Measurements from ENCODE around the gene LHB. TPM values are rescaled to one million over a fixed set of nuclear protein-coding genes. Genes with fewer than 3 reads are reported as not detected.

Gene LHB
- polyA plus RNA-seq, 4 donors, result 0.31 to 0.35 TPM; not detected in 2

GRCh38 chr19:49014123-49014869 is 2.6 kb downstream of the LHB start:
- DNase-seq (ENCODE audit: low read depth in 4 of 4, low spot score in 2 of 4), result no peak

- no peak for DNase-seq (ENCODE audit: low read depth in 4 of 4, low spot score in 2 of 4)
Measured at GRCh38 chr19:49011194-49011593, 5.7 kb downstream of the LHB start.

- DNase-seq (ENCODE audit: low read depth in 4 of 4, low spot score in 2 of 4), result no peak
Measured at GRCh38 chr19:49010453-49010852, 6.4 kb downstream of the LHB start.

- DNase-seq (ENCODE audit: low read depth in 4 of 4, low spot score in 2 of 4), result no peak
Measured at GRCh38 chr19:49009828-49010227, 7.1 kb downstream of the LHB start.

GRCh38 chr19:49006905-49007304 is 10.0 kb downstream of the LHB start:
- no peak for DNase-seq (ENCODE audit: low read depth in 4 of 4, low spot score in 2 of 4)

- DNase-seq (ENCODE audit: low read depth in 4 of 4, low spot score in 2 of 4), result no peak
Measured at GRCh38 chr19:49004964-49005614, 11.8 kb downstream of the LHB start.

- DNase-seq (ENCODE audit: low read depth in 4 of 4, low spot score in 2 of 4), result no peak
Measured at GRCh38 chr19:49004133-49004532, 12.8 kb downstream of the LHB start.

GRCh38 chr19:48999481-49000325 is 17.2 kb downstream of the LHB start:
- no peak for DNase-seq (ENCODE audit: low read depth in 4 of 4, low spot score in 2 of 4)

GRCh38 chr19:48997972-48998371 is 18.9 kb downstream of the LHB start:
- DNase-seq (ENCODE audit: low read depth in 4 of 4, low spot score in 2 of 4), result no peak

GRCh38 chr19:48994035-48994386 is 22.9 kb downstream of the LHB start:
- DNase-seq (ENCODE audit: low read depth in 4 of 4, low spot score in 2 of 4), result no peak

GRCh38 chr19:48993175-48994034 is 23.5 kb downstream of the LHB start, which contains the start of the genes GYS1 and RUVBL2:
TSS of gene GYS1 (minus strand) at chr19:48993309. CDS start at chr19:48993112, 197 bp downstream.
TSS of gene RUVBL2 (plus strand) at chr19:48993887. CDS start at chr19:48993912, 25 bp downstream.
- DNase-seq (ENCODE audit: low read depth in 4 of 4, low spot score in 2 of 4), result peak; percentile 97 to 99 (median 99)

GRCh38 chr19:48992581-48993174 is 24.2 kb downstream of the LHB start:
- DNase-seq (ENCODE audit: low read depth in 4 of 4, low spot score in 2 of 4), result peak in 1 of 4 donors; percentile 25

GRCh38 chr19:48991873-48992580 is 24.9 kb downstream of the LHB start:
- peak in 1 of 4 donors; percentile 57 for DNase-seq (ENCODE audit: low read depth in 4 of 4, low spot score in 2 of 4)

GRCh38 chr19:48991011-48991609 is 25.8 kb downstream of the LHB start:
- no peak for DNase-seq (ENCODE audit: low read depth in 4 of 4, low spot score in 2 of 4)

GRCh38 chr19:48990400-48990799 is 26.5 kb downstream of the LHB start:
- no peak for DNase-seq (ENCODE audit: low read depth in 4 of 4, low spot score in 2 of 4)

- no peak for DNase-seq (ENCODE audit: low read depth in 4 of 4, low spot score in 2 of 4)
Measured at GRCh38 chr19:48989701-48990291, 27.1 kb downstream of the LHB start.

GRCh38 chr19:48988860-48989259 is 28.0 kb downstream of the LHB start:
- DNase-seq (ENCODE audit: low read depth in 4 of 4, low spot score in 2 of 4), result no peak

- DNase-seq (ENCODE audit: low read depth in 4 of 4, low spot score in 2 of 4), result no peak
Measured at GRCh38 chr19:48988286-48988685, 28.6 kb downstream of the LHB start.
